Stomach (tissue), 9 donors: ENCODE data around the gene NAA40. TPM values are rescaled to one million over a fixed set of nuclear protein-coding genes. Genes with fewer than 3 reads are reported as not detected.

ENCODE experiments used
- DNase-seq, 2 donors: peaks; one replicate each; pipeline versions ENCODE4 v3.0.0 to v3.0.0-alpha.2; 2013 to 2019
- H3K27ac ChIP-seq, 5 donors: fragments of 200-600 bp in 4 of 5; sonication (generic) in 4 of 5; one replicate each; pipeline ENCODE4 v1.5.1; 2013 to 2019; ENCODE audit warnings: mild to moderate bottlenecking in 1 of 5, moderate library complexity in 1 of 5
- H3K27me3 ChIP-seq, 3 donors: fragments of 200-600 bp; sonication (generic); one replicate each; pipeline ENCODE4 v1.5.1; 2017 to 2019; ENCODE audit warnings: mixed run types in 1 of 3
- H3K36me3 ChIP-seq, 4 donors: fragments of 200-600 bp; sonication (generic); 1 replicate in 3 of 4; 2 replicates in 1 of 4; pipeline ENCODE4 v1.5.1; 2016 to 2019
- H3K4me1 ChIP-seq, 4 donors: fragments of 200-600 bp; sonication (generic); one replicate each; pipeline ENCODE4 v1.5.1; 2016 to 2019
- H3K4me3 ChIP-seq, 4 donors: fragments of 200-600 bp; sonication (generic) in 3 of 4; one replicate each; pipeline ENCODE4 v1.5.1; 2016 to 2019; ENCODE audit warnings: mild to moderate bottlenecking in 1 of 4
- H3K9me3 ChIP-seq, 4 donors: fragments of 200-600 bp; sonication (generic); one replicate each; pipeline ENCODE4 v1.5.1; 2016 to 2019
- EP300 ChIP-seq: sonication (generic); formaldehyde crosslinking; IDR thresholded peaks from one replicate; pipeline ENCODE4 v1.6.1; 2017; ENCODE audit warnings: antibody characterized with exemption
- POLR2A ChIP-seq, 4 donors: fragments of 450-650 bp; IDR thresholded peaks; one replicate each; pipeline ENCODE4 v1.6.1; 2016; ENCODE audit warnings: antibody characterized with exemption in 4 of 4, control low read depth in 2 of 4, mild to moderate bottlenecking in 1 of 4, moderate library complexity in 1 of 4
- POLR2AphosphoS5 ChIP-seq, 3 donors: sonication (generic); formaldehyde crosslinking; IDR thresholded peaks; one replicate each; pipeline ENCODE4 v1.6.1; 2016; ENCODE audit warnings: antibody characterized with exemption in 3 of 3
- WGBS, 5 donors: extraction: QIAGEN DNeasy Blood & Tissue Kit in 3 of 5; methylation state at CpG; one replicate each; pipeline versions ENCODE4 v1.1.5 to v1.1.7; 2013 to 2018; 5-methylcytosine and 5-hydroxymethylcytosine counted together
- intact Hi-C: fragments of 100-400 bp; cut with DNase I; formaldehyde crosslinking; loops from one replicate; pipeline ENCODE4 v1.15.1; 2023; ENCODE audit warnings: low total_unique reads
- polyA plus RNA-seq, 3 donors: library from polyadenylated mRNA; stranded (reverse); fragments of 200-250 nt; gene quantifications; one replicate each; pipeline ENCODE4 v1.2.3, GENCODE V29; 2013
- total RNA-seq, 5 donors: library from RNA; depleted of rRNA; stranded (reverse); fragments of >200 nt; gene quantifications; one replicate each; pipeline versions ENCODE4 v1.1.0 to v1.2.3, GENCODE V29; 2014 to 2016
- TF ChIP-seq, protein P1 (sequence below), 7 experiments: fragments of 450-650 bp in 4 of 7; fragments of 200-600 bp in 3 of 7; sonication (generic) in 3 of 7; IDR thresholded peaks; one replicate each; pipeline ENCODE4 v1.5.1; 2016 to 2019; ENCODE audit warnings: antibody characterized with exemption in 7 of 7, control low read depth in 2 of 7, mild to moderate bottlenecking in 1 of 7
- donor health status: healthy with polysubstance abuse.
- donor health status: Bipolar disorder and iron deficiency.
- donor health status: healthy.

NAA40 gene
- total and polyA plus RNA-seq, 8 donors = 4.3 to 71.4 (median 8.1) TPM

DNA sequence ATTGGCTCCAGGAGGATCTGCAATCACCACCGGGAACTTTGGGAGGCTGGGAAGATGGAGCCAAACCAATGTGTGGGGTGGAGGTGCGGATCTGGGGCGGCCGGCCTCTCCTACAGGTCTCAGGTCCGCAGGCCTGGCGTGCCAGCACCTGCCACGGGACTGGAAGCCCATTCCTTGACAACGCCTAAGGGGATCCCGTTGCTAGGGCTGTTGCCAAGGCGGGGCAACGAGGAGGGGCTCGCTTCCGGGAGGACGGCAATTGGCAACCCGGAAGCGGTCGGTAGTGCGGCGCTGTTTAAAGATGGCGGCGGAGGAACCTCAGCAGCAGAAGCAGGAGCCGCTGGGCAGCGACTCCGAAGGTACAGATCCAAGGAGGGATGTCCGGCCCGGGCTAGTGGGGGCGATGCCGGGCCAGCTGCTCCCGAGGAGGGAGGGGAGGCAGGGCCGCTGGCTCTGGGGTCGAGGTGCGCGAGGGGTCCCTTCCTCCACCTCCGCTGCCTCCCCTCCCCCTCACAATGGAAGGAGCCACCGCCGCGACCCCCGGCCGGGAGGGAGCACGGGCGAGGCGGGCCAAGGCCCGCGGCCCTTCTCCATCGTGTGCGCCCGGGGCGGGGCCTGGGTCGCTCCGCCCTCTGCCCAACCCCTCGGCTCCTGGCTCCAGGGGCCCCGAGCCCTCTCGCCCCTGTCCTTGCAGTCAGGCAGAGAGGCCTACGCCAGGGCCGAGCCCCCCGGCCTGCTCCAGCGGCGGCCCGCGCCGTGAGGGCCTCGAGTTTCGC is 47.5 kb downstream of the NAA40 start, which contains the start of gene OTUB1:
Gene OTUB1, plus strand, starts transcription at position 283 of the 776 bp plus-strand sequence. Its CDS starts 19 bp downstream, at position 302.
- H3K27ac ChIP-seq = peak within 1 kb of the TSS; percentile 91 to 96 (median 91)
- H3K27me3 ChIP-seq = no peaks in the 10 kb centered on the region
- H3K4me1 ChIP-seq = peaks cover 17 to 29% (median 26%) of the 10 kb centered on the region in 4 donors
- DNase-seq = peak; percentile 93 to 97
- peaks cover 9 to 35% (median 31%) of the 10 kb centered on the region in 4 donors for H3K36me3 ChIP-seq
- intact Hi-C loops = no loop called here
- TF ChIP-seq POLR2A (IDR thresholded peaks at IDR 0.05) (no peak), POLR2AphosphoS5 (IDR thresholded peaks at IDR 0.05) (peak; percentile 65 to 90 (median 71))
- TF ChIP-seq, protein P1, sequence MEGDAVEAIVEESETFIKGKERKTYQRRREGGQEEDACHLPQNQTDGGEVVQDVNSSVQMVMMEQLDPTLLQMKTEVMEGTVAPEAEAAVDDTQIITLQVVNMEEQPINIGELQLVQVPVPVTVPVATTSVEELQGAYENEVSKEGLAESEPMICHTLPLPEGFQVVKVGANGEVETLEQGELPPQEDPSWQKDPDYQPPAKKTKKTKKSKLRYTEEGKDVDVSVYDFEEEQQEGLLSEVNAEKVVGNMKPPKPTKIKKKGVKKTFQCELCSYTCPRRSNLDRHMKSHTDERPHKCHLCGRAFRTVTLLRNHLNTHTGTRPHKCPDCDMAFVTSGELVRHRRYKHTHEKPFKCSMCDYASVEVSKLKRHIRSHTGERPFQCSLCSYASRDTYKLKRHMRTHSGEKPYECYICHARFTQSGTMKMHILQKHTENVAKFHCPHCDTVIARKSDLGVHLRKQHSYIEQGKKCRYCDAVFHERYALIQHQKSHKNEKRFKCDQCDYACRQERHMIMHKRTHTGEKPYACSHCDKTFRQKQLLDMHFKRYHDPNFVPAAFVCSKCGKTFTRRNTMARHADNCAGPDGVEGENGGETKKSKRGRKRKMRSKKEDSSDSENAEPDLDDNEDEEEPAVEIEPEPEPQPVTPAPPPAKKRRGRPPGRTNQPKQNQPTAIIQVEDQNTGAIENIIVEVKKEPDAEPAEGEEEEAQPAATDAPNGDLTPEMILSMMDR (IDR thresholded peaks at IDR 0.05) = peak in 1 of 7 experiments; percentile 5
- 0 to 1% (median 1%) methylated on average over 11 to 63 of the region's 63 CpGs for WGBS, 5 donors
- no peaks in the 10 kb centered on the region for H3K9me3 ChIP-seq
- H3K4me3 ChIP-seq = peak within 1 kb of the TSS; percentile 96 to 99 (median 98)

- DNase-seq = no peak
- TF ChIP-seq EP300 = no peak
- no peak for TF ChIP-seq POLR2A (IDR thresholded peaks at IDR 0.05)
- TF ChIP-seq POLR2AphosphoS5 (IDR thresholded peaks at IDR 0.05) = no peak
- TF ChIP-seq, protein P1 (IDR thresholded peaks at IDR 0.05) = no peak
- Histone ChIP-seq H3K9me3 (no peaks in the 10 kb centered on the region), H3K27ac (peak overlapping the region; percentile 91 to 96 (median 91)), H3K4me1 (peaks cover 17 to 29% (median 26%) of the 10 kb centered on the region in 4 donors), H3K4me3 (peak overlapping the region; percentile 96 to 99 (median 98)), H3K27me3 (no peaks in the 10 kb centered on the region), H3K36me3 (peaks cover 11 to 42% (median 38%) of the 10 kb centered on the region in 4 donors)
- intact Hi-C loops = no loop called here
- WGBS, 5 donors = 24 to 55% (median 31%) methylated on average over 15 to 25 of the region's 25 CpGs
These were observed 48.2 kb downstream of the NAA40 start for GRCh38 chr11:63986932-63987513.

DNA sequence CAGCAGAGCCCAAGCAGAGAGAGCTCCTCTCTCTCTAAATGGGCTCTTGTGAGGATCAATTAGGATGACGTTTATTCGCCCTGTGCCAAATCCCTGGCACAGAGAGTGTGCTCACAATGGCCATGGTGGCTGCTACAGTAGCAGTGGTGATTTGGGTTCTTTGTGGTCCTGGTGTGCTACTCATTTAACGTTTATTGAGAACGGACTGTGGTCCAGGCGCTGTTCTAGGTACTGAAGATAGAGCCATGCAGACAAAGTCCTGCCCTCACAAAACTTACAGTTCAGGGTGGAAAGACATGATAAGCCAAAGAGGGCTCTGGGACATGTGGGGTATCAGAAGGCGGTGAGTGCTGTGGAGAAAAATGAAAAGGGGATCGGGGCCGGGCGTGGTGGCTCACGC is 52.8 kb downstream of the NAA40 start:
- no peaks in the 10 kb centered on the region for H3K27me3 ChIP-seq
- peaks cover 11 to 23% (median 18%) of the 10 kb centered on the region in 4 donors for H3K4me1 ChIP-seq
- no peak overlapping the region for H3K27ac ChIP-seq
- no peak for DNase-seq
- H3K36me3 ChIP-seq = peaks cover 21 to 87% (median 82%) of the 10 kb centered on the region in 4 donors
- TF ChIP-seq, protein P1 (IDR thresholded peaks at IDR 0.05) = no peak
- TF ChIP-seq POLR2A (IDR thresholded peaks at IDR 0.05) (no peak), POLR2AphosphoS5 (IDR thresholded peaks at IDR 0.05) (no peak), EP300 (no peak)
- WGBS, 5 donors = 90 to 93% (median 91%) methylated on average over 10 of the region's 10 CpGs
- no peak overlapping the region for H3K4me3 ChIP-seq
- H3K9me3 ChIP-seq = no peaks in the 10 kb centered on the region
- intact Hi-C loops = no loop called here

DNA sequence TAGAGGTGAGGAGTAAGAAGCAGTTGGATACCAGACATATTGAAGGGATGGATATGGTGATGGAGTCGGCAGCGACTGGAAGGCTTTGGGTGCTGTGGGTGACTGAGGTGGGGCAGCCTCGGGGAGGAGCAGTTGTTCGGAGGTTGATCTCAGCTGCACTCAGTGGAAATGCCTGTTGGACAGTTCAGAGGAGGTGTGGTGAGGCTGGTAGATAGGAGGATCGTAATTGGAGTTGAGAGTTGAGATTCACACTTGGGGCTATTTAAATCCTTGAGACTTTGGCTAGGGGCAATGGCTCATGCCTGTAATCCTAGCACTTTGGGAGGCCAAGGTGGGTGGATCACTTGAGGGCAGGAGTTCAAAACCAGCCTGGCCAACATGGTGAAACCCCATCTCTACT is 54.3 kb downstream of the NAA40 start:
- TF ChIP-seq, protein P1 (IDR thresholded peaks at IDR 0.05) = no peak
- TF ChIP-seq POLR2A (IDR thresholded peaks at IDR 0.05) (no peak), POLR2AphosphoS5 (IDR thresholded peaks at IDR 0.05) (no peak)
- Histone ChIP-seq H3K4me3 (no peak overlapping the region), H3K27me3 (no peaks in the 10 kb centered on the region), H3K9me3 (no peaks in the 10 kb centered on the region), H3K27ac (no peak overlapping the region), H3K4me1 (peaks cover 0 to 9% (median 4%) of the 10 kb centered on the region in 4 donors), H3K36me3 (peaks cover 37 to 100% (median 97%) of the 10 kb centered on the region in 4 donors)
- DNase-seq = no peak
- intact Hi-C loops = no loop called here
- 86 to 92% (median 90%) methylated on average over 5 of the region's 5 CpGs for WGBS, 5 donors
